Endothelial cell of umbilical vein (primary cell): ENCODE data around the gene DMD.

Experiments used
- EZH2 ChIP-seq: IDR thresholded peaks from 2 replicates; pipeline ENCODE4 v1.6.1; 2012; ENCODE audit warnings: borderline replicate concordance, low read depth, mild to moderate bottlenecking, moderate library complexity, low read length, inconsistent platforms; ENCODE audit not compliant: severe bottlenecking
- POLR2A ChIP-seq: IDR thresholded peaks from 2 replicates; pipeline ENCODE4 v1.6.1; 2012; ENCODE audit warnings: low read depth, mild to moderate bottlenecking, control low read depth, low read length
- TF ChIP-seq, protein P1 (sequence below), 2 donors: IDR thresholded peaks; 1 replicate in 1 of 2; 2 replicates in 1 of 2; pipeline ENCODE4 v1.5.1; 2011; ENCODE audit warnings: low read length in 2 of 2, mild to moderate bottlenecking in 2 of 2, moderate library complexity in 2 of 2, control low read depth in 1 of 2, inconsistent platforms in 1 of 2, low read depth in 1 of 2; ENCODE audit not compliant: insufficient read depth in 1 of 2; ENCODE audit errors: extremely low read depth in 1 of 2

DNA sequence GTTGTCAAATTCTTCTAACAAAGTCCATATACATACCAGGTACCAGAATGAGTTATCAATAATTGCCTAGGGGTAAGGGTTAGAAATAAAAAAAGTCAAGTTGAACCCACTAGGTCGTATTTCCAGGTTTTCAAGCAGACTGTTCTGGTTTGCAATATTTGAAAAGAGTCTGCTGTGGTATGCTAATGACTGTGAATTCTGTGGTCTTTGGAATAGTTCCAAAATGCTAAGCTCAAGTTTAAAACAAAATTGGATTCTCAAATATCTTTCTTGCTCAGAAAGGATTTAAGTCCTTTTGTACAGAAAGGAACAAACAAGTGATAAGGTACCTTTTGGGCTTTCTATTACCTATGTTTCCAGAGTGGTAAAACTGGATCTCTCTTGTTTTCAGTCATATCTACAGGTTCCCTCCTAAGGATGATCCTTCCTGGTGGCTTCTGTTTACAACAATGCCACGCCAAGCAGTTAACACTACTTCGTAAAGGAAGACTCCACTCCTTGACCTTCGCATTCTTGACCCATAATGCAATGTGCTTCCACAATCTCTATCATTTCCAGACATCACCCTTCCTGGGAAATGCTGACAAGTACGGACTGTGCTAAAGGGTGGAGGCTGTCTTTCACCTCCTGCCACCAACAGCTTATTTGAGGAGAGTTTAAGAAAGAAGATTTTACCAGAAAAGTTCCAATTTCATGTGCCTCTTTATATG is 1607.8 kb downstream of the DMD start:
- TF ChIP-seq, protein P1, sequence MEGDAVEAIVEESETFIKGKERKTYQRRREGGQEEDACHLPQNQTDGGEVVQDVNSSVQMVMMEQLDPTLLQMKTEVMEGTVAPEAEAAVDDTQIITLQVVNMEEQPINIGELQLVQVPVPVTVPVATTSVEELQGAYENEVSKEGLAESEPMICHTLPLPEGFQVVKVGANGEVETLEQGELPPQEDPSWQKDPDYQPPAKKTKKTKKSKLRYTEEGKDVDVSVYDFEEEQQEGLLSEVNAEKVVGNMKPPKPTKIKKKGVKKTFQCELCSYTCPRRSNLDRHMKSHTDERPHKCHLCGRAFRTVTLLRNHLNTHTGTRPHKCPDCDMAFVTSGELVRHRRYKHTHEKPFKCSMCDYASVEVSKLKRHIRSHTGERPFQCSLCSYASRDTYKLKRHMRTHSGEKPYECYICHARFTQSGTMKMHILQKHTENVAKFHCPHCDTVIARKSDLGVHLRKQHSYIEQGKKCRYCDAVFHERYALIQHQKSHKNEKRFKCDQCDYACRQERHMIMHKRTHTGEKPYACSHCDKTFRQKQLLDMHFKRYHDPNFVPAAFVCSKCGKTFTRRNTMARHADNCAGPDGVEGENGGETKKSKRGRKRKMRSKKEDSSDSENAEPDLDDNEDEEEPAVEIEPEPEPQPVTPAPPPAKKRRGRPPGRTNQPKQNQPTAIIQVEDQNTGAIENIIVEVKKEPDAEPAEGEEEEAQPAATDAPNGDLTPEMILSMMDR (IDR thresholded peaks at IDR 0.05; ENCODE audit: extremely low read depth in 1 of 2, insufficient read depth in 1 of 2, low read depth in 1 of 2, low read length in 2 of 2), result no peak
- TF ChIP-seq POLR2A, result no peak
- TF ChIP-seq EZH2, result no peak
